Loucy (cell line): ENCODE measurements around the gene TAP1.

Experiments used
- EZH2phosphoT487 ChIP-seq: fragments of 200-600 bp; IDR thresholded peaks from 2 replicates; pipeline ENCODE4 v1.6.1; 2018; ENCODE audit warnings: antibody characterized with exemption, mild to moderate bottlenecking, moderate library complexity, borderline replicate concordance
- TF ChIP-seq, protein P1 (sequence below): fragments of 200-600 bp; sonication (generic); conservative IDR thresholded peaks from 2 replicates; pipeline ENCODE4 v1.5.1; 2014; ENCODE audit warnings: mild to moderate bottlenecking, antibody characterized with exemption, low read length

DNA sequence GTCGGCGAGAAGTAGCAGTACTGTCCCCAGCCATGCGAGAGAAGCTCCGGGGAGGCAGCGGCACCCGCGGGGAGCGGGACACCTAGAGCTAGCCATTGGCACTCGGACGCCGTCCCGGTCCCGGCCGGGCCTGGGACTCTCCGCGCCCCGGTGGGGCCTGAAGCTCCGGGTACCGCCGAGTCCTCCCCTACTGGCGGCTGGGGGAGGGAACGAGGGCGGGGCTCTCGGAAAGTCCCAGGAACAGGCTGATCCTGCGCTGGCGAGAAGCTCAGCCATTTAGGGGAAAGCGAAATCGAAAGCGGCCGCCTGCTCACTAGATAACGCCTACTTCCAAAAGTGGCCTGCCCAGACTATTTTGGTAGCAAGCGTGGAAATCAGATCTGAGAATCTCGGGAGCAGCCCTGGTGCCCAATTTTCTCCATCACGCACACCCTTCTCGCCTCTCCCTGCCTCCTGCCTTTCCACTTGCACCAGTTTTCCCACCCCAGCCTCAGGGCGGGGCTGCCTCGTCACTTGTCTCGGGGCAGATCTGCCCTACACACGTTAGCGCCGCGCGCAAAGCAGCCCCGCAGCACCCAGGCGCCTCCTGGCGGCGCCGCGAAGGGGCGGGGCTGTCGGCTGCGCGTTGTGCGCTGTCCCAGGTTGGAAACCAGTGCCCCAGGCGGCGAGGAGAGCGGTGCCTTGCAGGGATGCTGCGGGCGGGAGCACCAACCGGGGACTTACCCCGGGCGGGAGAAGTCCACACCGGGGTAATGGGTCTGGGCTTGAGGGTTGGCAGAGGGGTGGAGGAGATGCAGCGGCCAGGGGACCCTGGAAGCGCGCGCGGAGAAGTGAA lies at the start of gene TAP1, which contains the start of gene PSMB9:
- TF ChIP-seq, protein P1, sequence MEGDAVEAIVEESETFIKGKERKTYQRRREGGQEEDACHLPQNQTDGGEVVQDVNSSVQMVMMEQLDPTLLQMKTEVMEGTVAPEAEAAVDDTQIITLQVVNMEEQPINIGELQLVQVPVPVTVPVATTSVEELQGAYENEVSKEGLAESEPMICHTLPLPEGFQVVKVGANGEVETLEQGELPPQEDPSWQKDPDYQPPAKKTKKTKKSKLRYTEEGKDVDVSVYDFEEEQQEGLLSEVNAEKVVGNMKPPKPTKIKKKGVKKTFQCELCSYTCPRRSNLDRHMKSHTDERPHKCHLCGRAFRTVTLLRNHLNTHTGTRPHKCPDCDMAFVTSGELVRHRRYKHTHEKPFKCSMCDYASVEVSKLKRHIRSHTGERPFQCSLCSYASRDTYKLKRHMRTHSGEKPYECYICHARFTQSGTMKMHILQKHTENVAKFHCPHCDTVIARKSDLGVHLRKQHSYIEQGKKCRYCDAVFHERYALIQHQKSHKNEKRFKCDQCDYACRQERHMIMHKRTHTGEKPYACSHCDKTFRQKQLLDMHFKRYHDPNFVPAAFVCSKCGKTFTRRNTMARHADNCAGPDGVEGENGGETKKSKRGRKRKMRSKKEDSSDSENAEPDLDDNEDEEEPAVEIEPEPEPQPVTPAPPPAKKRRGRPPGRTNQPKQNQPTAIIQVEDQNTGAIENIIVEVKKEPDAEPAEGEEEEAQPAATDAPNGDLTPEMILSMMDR, result peak; percentile 66
- no peak for TF ChIP-seq EZH2phosphoT487
